SK-N-SH (cell line): ENCODE data around the gene KANK4. TPM values are rescaled to one million over a fixed set of nuclear protein-coding genes. Genes with fewer than 3 reads are reported as not detected.

Experiments used
- CTCF ChIA-PET: fragments of 300-600, 350-600 bp; formaldehyde crosslinking; extraction: SDS; loops from one replicate; lab custom pipeline; 2021; lab: Yijun Ruan, JAX
- POLR2A ChIA-PET: fragments of 350-600 bp; sonication (Branson Sonifier 250); formaldehyde crosslinking; extraction: SDS; loops from one replicate; lab custom pipeline; 2020; ENCODE audit warnings: antibody characterized with exemption, inconsistent platforms; lab: Yijun Ruan, JAX
- DNase-seq: peaks from one replicate; pipeline ENCODE4 v3.0.0; 2012
- H2AFZ ChIP-seq: fragments of 200-600 bp; sonication (generic); 2 replicates; pipeline ENCODE4 v1.8.1; 2016; ENCODE audit warnings: antibody characterized with exemption, mild to moderate bottlenecking, low read depth
- H3F3A ChIP-seq: fragments of 200-600 bp; sonication (generic); replicated peaks from 2 replicates; pipeline ENCODE3; 2016; ENCODE audit warnings: antibody characterized with exemption, mild to moderate bottlenecking; ENCODE audit not compliant: insufficient read depth
- H3K27ac ChIP-seq, 2 experiments: fragments of 200-500 bp in 1 of 2; fragments of 200-600 bp in 1 of 2; sonication (Bioruptor generic) in 1 of 2; sonication (generic), shearing (Covaris generic) in 1 of 2; 2 replicates each; pipeline versions ENCODE4 v1.5.1 to v1.6.1; 2014 to 2016; ENCODE audit warnings: low read depth in 2 of 2, inconsistent platforms in 1 of 2, low read length in 1 of 2, mild to moderate bottlenecking in 1 of 2, mixed read lengths in 1 of 2
- H3K27me3 ChIP-seq: fragments of 200-600 bp; sonication (generic), shearing (Covaris generic); 2 replicates; pipeline ENCODE4 v1.6.1; 2016; ENCODE audit warnings: mixed run types; ENCODE audit not compliant: insufficient read depth
- H3K36me3 ChIP-seq, 2 experiments: fragments of 200-500 bp in 1 of 2; fragments of 200-600 bp in 1 of 2; sonication (Bioruptor generic) in 1 of 2; sonication (generic) in 1 of 2; replicated peaks in 1 of 2; 2 replicates each; pipeline versions ENCODE3 to v1.5.1; 2014 to 2016; ENCODE audit warnings: low read length in 1 of 2, mild to moderate bottlenecking in 1 of 2; ENCODE audit not compliant: insufficient read depth in 2 of 2, control insufficient read depth in 1 of 2
- H3K4me1 ChIP-seq, 2 experiments: fragments of 200-500 bp in 1 of 2; fragments of 200-600 bp in 1 of 2; sonication (Bioruptor generic) in 1 of 2; sonication (generic), shearing (Covaris generic) in 1 of 2; 2 replicates each; pipeline versions ENCODE4 v1.5.1 to v1.6.1; 2014 to 2016; ENCODE audit warnings: low read depth in 1 of 2, low read length in 1 of 2, mixed run types in 1 of 2; ENCODE audit not compliant: insufficient read depth in 2 of 2, control insufficient read depth in 1 of 2
- H3K4me2 ChIP-seq: fragments of 200-600 bp; sonication (generic), shearing (Covaris generic); 2 replicates; pipeline ENCODE4 v1.6.1; 2017; ENCODE audit warnings: mixed run types
- H3K4me3 ChIP-seq, 2 experiments: fragments of 200-500 bp in 1 of 2; fragments of 200-600 bp in 1 of 2; sonication (Bioruptor generic) in 1 of 2; sonication (generic), shearing (Covaris generic) in 1 of 2; 2 replicates each; pipeline versions ENCODE4 v1.5.1 to v1.8.1; 2014 to 2016; ENCODE audit warnings: low read depth in 2 of 2, inconsistent platforms in 1 of 2, low read length in 1 of 2, mild to moderate bottlenecking in 1 of 2, mixed read lengths in 1 of 2, moderate library complexity in 1 of 2
- H3K79me2 ChIP-seq: fragments of 200-600 bp; sonication (generic); 2 replicates; pipeline ENCODE4 v1.8.1; 2017; ENCODE audit warnings: mild to moderate bottlenecking; ENCODE audit not compliant: insufficient read depth
- H3K9ac ChIP-seq: fragments of 200-600 bp; sonication (generic); 2 replicates; pipeline ENCODE4 v1.6.1; 2017; ENCODE audit warnings: mixed run types
- H3K9me2 ChIP-seq: fragments of 200-600 bp; sonication (generic); 2 replicates; pipeline ENCODE4 v1.6.1; 2017; ENCODE audit warnings: mixed run types
- H3K9me3 ChIP-seq: fragments of 200-600 bp; sonication (generic); 2 replicates; pipeline ENCODE4 v1.6.1; 2017; ENCODE audit warnings: mixed run types, mild to moderate bottlenecking, moderate library complexity
- H4K20me1 ChIP-seq: fragments of 200-600 bp; sonication (generic); 2 replicates; pipeline ENCODE4 v1.6.1; 2017; ENCODE audit warnings: mild to moderate bottlenecking, mixed run types; ENCODE audit not compliant: insufficient read depth
- CHD2 ChIP-seq: fragments of 150-350 bp; IDR thresholded peaks from 2 replicates; pipeline ENCODE4 v1.6.1; 2018; ENCODE audit warnings: low read length; ENCODE audit not compliant: partially characterized antibody
- EP300 ChIP-seq, 2 experiments: IDR thresholded peaks; 2 replicates each; pipeline versions ENCODE4 v1.4.0 to v1.6.1; 2012; ENCODE audit warnings: borderline replicate concordance in 1 of 2, low read depth in 1 of 2, low read length in 1 of 2
- EZH2phosphoT487 ChIP-seq: fragments of 200-600 bp; sonication (generic); IDR thresholded peaks from 2 replicates; pipeline ENCODE4 v1.6.1; 2017; ENCODE audit warnings: low read depth, mixed run types, mild to moderate bottlenecking, antibody characterized with exemption, moderate library complexity, borderline replicate concordance
- FOSL2 ChIP-seq: IDR thresholded peaks from 2 replicates; pipeline ENCODE4 v1.4.0; 2012; ENCODE audit warnings: low read depth, mild to moderate bottlenecking, moderate library complexity, borderline replicate concordance
- FOXJ3 ChIP-seq: sonication (generic); formaldehyde crosslinking; IDR thresholded peaks from 2 replicates; pipeline ENCODE4 v1.5.1; 2020; ENCODE audit warnings: mild to moderate bottlenecking, missing genetic modification reagents
- GABPA ChIP-seq: IDR thresholded peaks from 2 replicates; pipeline ENCODE4 v1.4.0; 2012; ENCODE audit warnings: low read depth, mild to moderate bottlenecking
- GATA2 ChIP-seq: sonication (generic); formaldehyde crosslinking; IDR thresholded peaks from 2 replicates; pipeline ENCODE4 v1.5.0; 2020; ENCODE audit warnings: mild to moderate bottlenecking, missing genetic modification reagents
- IRF3 ChIP-seq: fragments of 150-350 bp; IDR thresholded peaks from 2 replicates; pipeline ENCODE4 v1.6.1; 2016; ENCODE audit warnings: mild to moderate bottlenecking, low read depth, low read length
- JUND ChIP-seq: IDR thresholded peaks from 2 replicates; pipeline ENCODE4 v1.4.0; 2012
- MXI1 ChIP-seq: IDR thresholded peaks from 2 replicates; pipeline ENCODE4 v1.6.1; 2012; ENCODE audit warnings: mild to moderate bottlenecking, low read depth, low read length, improper control_type of control experiment
- POLR2AphosphoS5 ChIP-seq: IDR thresholded peaks from 2 replicates; pipeline ENCODE4 v1.6.1; 2012; ENCODE audit warnings: low read depth, low read length
- RAD21 ChIP-seq: IDR thresholded peaks from 2 replicates; pipeline ENCODE4 v1.6.1; 2012; ENCODE audit warnings: mild to moderate bottlenecking, low read length
- RCOR1 ChIP-seq: fragments of 150-350 bp; IDR thresholded peaks from 2 replicates; pipeline ENCODE4 v1.6.1; 2017; ENCODE audit warnings: antibody characterized with exemption, low read length
- RXRA ChIP-seq: IDR thresholded peaks from 2 replicates; pipeline ENCODE4 v1.4.0; 2012; ENCODE audit warnings: low read depth, mild to moderate bottlenecking, borderline replicate concordance
- SIN3A ChIP-seq: IDR thresholded peaks from 2 replicates; pipeline ENCODE4 v1.6.1; 2012; ENCODE audit warnings: low read depth, mild to moderate bottlenecking, low read length, moderate library complexity, borderline replicate concordance
- SMC3 ChIP-seq: IDR thresholded peaks from 2 replicates; pipeline ENCODE4 v1.6.1; 2012; ENCODE audit warnings: low read depth, low read length, improper control_type of control experiment
- TCF12 ChIP-seq: IDR thresholded peaks from 2 replicates; pipeline ENCODE4 v1.4.0; 2012
- USF2 ChIP-seq: fragments of 150-350 bp; IDR thresholded peaks from 2 replicates; pipeline ENCODE4 v1.6.1; 2017; ENCODE audit warnings: antibody characterized with exemption, low read length, low read depth, borderline replicate concordance
- ZBTB33 ChIP-seq: IDR thresholded peaks from 2 replicates; pipeline ENCODE4 v1.4.0; 2012; ENCODE audit warnings: low read depth, borderline replicate concordance
- WGBS: methylation state at CpG from one replicate; pipeline ENCODE4 v1.1.6; 2017; ENCODE audit warnings: low lambda C conversion rate; 5-methylcytosine and 5-hydroxymethylcytosine counted together
- polyA plus RNA-seq, 3 experiments: library from polyadenylated mRNA; depleted of rRNA; stranded (reverse); fragments of >200 nt; gene quantifications; 2 replicates each; pipeline ENCODE4 v1.2.3, GENCODE V29; 2012
- TF ChIP-seq, protein P1 (sequence below): IDR thresholded peaks from 2 replicates; pipeline ENCODE4 v1.4.0; 2012; ENCODE audit warnings: low read depth, borderline replicate concordance
- TF ChIP-seq, protein P2 (sequence below): IDR thresholded peaks from 2 replicates; pipeline ENCODE4 v1.4.0; 2012; ENCODE audit warnings: low read depth

KANK4 gene
- polyA plus RNA-seq, 1 of the 3 experiments (the other 2 are of a cell fraction), result not detected

- Histone ChIP-seq H3K4me1 (peaks cover 0 to 16% of the 10 kb centered on the region in 2 experiments; a peak in 1 of 4 replicates), H4K20me1 (no peaks in the 10 kb centered on the region), H3K36me3 (no peaks in the 10 kb centered on the region), H3F3A (no peaks in the 10 kb centered on the region), H3K79me2 (no peaks in the 10 kb centered on the region), H3K27ac (no peak overlapping the region; a peak in 1 of 4 replicates), H3K9me2 (no peaks in the 10 kb centered on the region), H3K27me3 (no peaks in the 10 kb centered on the region), H3K4me3 (no peak overlapping the region), H3K4me2 (no peak overlapping the region), H3K9me3 (no peaks in the 10 kb centered on the region), H3K9ac (no peak overlapping the region), H2AFZ (no peak overlapping the region)
- 14% methylated on average over 1 of the region's 2 CpGs for WGBS
- ChIA-PET CTCF (interaction anchor here (0.9 to 2.5 kb wide), 5 partner anchors 16 to 177 kb away, joined by 3 to 10 read pairs (median 4); no protein-coding TSS in a partner anchor), POLR2A (interaction anchor here (0.7 kb wide), 1 partner anchor 43 kb away, joined by 5 read pairs; no protein-coding TSS in a partner anchor)
- peak; percentile 57 for DNase-seq
- TF ChIP-seq GATA2 (CRISPR knock-in tag) (peak; percentile 96), SMC3 (peak; percentile 16; the same call in 1 of the 2 replicates), RAD21 (peak; percentile 50), EP300 (IDR thresholded peaks at IDR 0.05; ENCODE audit: borderline replicate concordance in 1 of 2, low read depth in 1 of 2, low read length in 1 of 2) (peak in 1 of 2 experiments; percentile 85; a peak in 2 of 4 replicates), FOSL2 (no peak), MXI1 (peak; percentile 48; the same call in 1 of the 2 replicates), RCOR1 (peak; percentile 74; the same call in 1 of the 2 replicates), CHD2 (peak; percentile 17), TCF12 (peak; percentile 48)
- TF ChIP-seq, protein P1, sequence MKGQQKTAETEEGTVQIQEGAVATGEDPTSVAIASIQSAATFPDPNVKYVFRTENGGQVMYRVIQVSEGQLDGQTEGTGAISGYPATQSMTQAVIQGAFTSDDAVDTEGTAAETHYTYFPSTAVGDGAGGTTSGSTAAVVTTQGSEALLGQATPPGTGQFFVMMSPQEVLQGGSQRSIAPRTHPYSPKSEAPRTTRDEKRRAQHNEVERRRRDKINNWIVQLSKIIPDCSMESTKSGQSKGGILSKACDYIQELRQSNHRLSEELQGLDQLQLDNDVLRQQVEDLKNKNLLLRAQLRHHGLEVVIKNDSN, result no peak
- TF ChIP-seq, protein P2, sequence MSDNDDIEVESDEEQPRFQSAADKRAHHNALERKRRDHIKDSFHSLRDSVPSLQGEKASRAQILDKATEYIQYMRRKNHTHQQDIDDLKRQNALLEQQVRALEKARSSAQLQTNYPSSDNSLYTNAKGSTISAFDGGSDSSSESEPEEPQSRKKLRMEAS, result no peak
These were observed 89.3 kb downstream of the KANK4 start for GRCh38 chr1:62229932-62230331.

DNA sequence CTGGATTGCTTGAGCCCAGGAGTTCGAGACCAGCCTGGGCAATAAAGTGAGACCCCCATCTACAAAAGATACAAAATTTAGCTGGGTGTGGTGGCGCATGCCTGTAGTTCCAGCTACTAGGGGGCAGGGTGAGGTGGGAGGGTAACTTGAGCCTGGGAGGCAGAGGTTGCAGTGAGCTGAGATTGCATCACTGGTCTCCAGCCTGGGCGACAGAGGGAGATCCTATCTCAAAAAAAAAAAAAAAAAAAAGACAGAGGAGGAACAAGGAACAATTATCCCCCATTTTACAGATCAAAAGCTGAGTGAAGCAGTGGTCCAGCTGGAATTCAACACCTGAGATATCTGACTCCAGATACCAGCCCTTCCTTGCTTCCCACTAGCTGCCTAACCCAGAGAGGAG is 89.8 kb downstream of the KANK4 start:
- H3K36me3 ChIP-seq, result no peaks in the 10 kb centered on the region
- no peaks in the 10 kb centered on the region for H3K9me2 ChIP-seq
- H3K4me2 ChIP-seq, result no peak overlapping the region
- no peaks in the 10 kb centered on the region for H3K27me3 ChIP-seq
- 60% methylated on average over 3 of the region's 3 CpGs for WGBS
- H3K4me3 ChIP-seq, result no peak overlapping the region
- POLR2A ChIA-PET, result interaction anchor here (0.7 kb wide), 2 partner anchors 43 to 87 kb away, joined by 3 to 5 read pairs; no protein-coding TSS in a partner anchor
- H4K20me1 ChIP-seq, result no peaks in the 10 kb centered on the region
- H3K9me3 ChIP-seq, result no peaks in the 10 kb centered on the region
- no peak for TF ChIP-seq USF2
- TF ChIP-seq POLR2AphosphoS5, result no peak
- no peak for TF ChIP-seq SIN3A
- TF ChIP-seq ZBTB33, result no peak
- TF ChIP-seq EZH2phosphoT487, result no peak
- no peak for TF ChIP-seq IRF3
- no peak for TF ChIP-seq RXRA
- TF ChIP-seq JUND, result no peak
- TF ChIP-seq FOXJ3, result no peak
- no peak for TF ChIP-seq GABPA
- CTCF ChIA-PET, result interaction anchor here (0.9 to 2.5 kb wide), 5 partner anchors 16 to 178 kb away, joined by 3 to 10 read pairs (median 4); no protein-coding TSS in a partner anchor
- no peaks in the 10 kb centered on the region for H3F3A ChIP-seq
- H3K27ac ChIP-seq, result no peak overlapping the region; a peak in 1 of 4 replicates
- H3K4me1 ChIP-seq, result peaks cover 0 to 16% of the 10 kb centered on the region in 2 experiments; a peak in 1 of 4 replicates
- no peak overlapping the region for H3K9ac ChIP-seq
- H2AFZ ChIP-seq, result no peak overlapping the region
- H3K79me2 ChIP-seq, result no peaks in the 10 kb centered on the region
- no peak for DNase-seq
